ENCODE data around the gene ADAMTS6.

- TF ChIP-seq, protein P1, sequence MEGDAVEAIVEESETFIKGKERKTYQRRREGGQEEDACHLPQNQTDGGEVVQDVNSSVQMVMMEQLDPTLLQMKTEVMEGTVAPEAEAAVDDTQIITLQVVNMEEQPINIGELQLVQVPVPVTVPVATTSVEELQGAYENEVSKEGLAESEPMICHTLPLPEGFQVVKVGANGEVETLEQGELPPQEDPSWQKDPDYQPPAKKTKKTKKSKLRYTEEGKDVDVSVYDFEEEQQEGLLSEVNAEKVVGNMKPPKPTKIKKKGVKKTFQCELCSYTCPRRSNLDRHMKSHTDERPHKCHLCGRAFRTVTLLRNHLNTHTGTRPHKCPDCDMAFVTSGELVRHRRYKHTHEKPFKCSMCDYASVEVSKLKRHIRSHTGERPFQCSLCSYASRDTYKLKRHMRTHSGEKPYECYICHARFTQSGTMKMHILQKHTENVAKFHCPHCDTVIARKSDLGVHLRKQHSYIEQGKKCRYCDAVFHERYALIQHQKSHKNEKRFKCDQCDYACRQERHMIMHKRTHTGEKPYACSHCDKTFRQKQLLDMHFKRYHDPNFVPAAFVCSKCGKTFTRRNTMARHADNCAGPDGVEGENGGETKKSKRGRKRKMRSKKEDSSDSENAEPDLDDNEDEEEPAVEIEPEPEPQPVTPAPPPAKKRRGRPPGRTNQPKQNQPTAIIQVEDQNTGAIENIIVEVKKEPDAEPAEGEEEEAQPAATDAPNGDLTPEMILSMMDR (IDR thresholded peaks at IDR 0.05; ENCODE audit: insufficient read depth, low read length, poor library complexity, severe bottlenecking) = no peak
- no peak for TF ChIP-seq EZH2phosphoT487 (conservative IDR thresholded peaks at IDR 0.05; ENCODE audit: low read length)
Measured at GRCh38 chr5:65261499-65261898, 220.2 kb downstream of the ADAMTS6 start.

Measured in SU-DHL-6 (cell line).